Measurements from ENCODE around the gene TXNRD1.

GRCh38 chr12:104312202-104312601 lies 96.6 kb downstream of the TXNRD1 start:
- TF ChIP-seq CTCF (IDR thresholded peaks at IDR 0.05; ENCODE audit: low read depth, low read length) (no peak), POLR2A (IDR thresholded peaks at IDR 0.05; ENCODE audit: extremely low read depth, insufficient read length) (no peak), MYC (IDR thresholded peaks at IDR 0.05; ENCODE audit: low read depth, low read length) (no peak)
